Measurements from ENCODE around the gene RASSF5. TPM values are rescaled to one million over a fixed set of nuclear protein-coding genes. Genes with fewer than 3 reads are reported as not detected.

Gene RASSF5
- total and polyA plus RNA-seq, 10 of the 15 experiments (the other 5 are each of a cell fraction or from before 2014, with no cell fraction given): 14.0 to 89.6 (median 68.9) TPM

GRCh38 chr1:206497774-206498173 is 9.6 kb upstream of the RASSF5 start:
- ChIA-PET POLR2A (interaction anchor here (0.6 to 4.0 kb wide), 7 partner anchors 8 to 215 kb away, joined by 6 to 60 read pairs (median 8); partner anchors contain the start of genes IKBKE and RASSF5), RAD21 (ENCODE audit: unreplicated experiment) (interaction anchor here (0.7 to 4.7 kb wide), 8 partner anchors 8 to 85 kb away, joined by 3 to 69 read pairs (median 7); partner anchors contain the start of genes IKBKE and RASSF5)
- BruUV-seq (replicated peaks): no TSS peak

GRCh38 chr1:206498685-206499084 is 8.6 kb upstream of the RASSF5 start:
- H3K4me3 ChIP-seq: no peak overlapping the region
- no peak overlapping the region; the same call in 1 of the 2 replicates for H3K27ac ChIP-seq (ENCODE audit: control insufficient read depth, insufficient read depth)
- no peak overlapping the region for H3K4me2 ChIP-seq (ENCODE audit: control insufficient read depth, insufficient read depth)
- no TSS peak for BruUV-seq (replicated peaks)
- ChIA-PET POLR2A (interaction anchor here (2.3 to 4.0 kb wide), 3 partner anchors 7 to 57 kb away, joined by 8 to 60 read pairs (median 8); partner anchors contain the start of gene RASSF5), RAD21 (ENCODE audit: unreplicated experiment) (interaction anchor here (0.9 to 4.7 kb wide), 7 partner anchors 7 to 110 kb away, joined by 3 to 69 read pairs (median 5); partner anchors contain the start of genes IKBKE and RASSF5), SMC1A (ENCODE audit: uncharacterized antibody, unreplicated experiment) (interaction anchor here (1.4 to 3.6 kb wide), 3 partner anchors 18 to 28 kb away, joined by 4 to 15 read pairs (median 10); partner anchors contain the start of gene IKBKE), CTCF (interaction anchor here (0.8 to 7.5 kb wide), 7 partner anchors 9 to 165 kb away, joined by 3 to 48 read pairs (median 9); no protein-coding TSS in a partner anchor)
- H3K4me1 ChIP-seq (ENCODE audit: control insufficient read depth, insufficient read depth, low read length): peaks cover 47% of the 10 kb centered on the region
- H4K20me1 ChIP-seq (ENCODE audit: control insufficient read depth, insufficient read depth): no peaks in the 10 kb centered on the region
- H3K9ac ChIP-seq (ENCODE audit: control insufficient read depth, insufficient read depth, low read length): no peak overlapping the region
- 8% methylated on average over 2 of the region's 2 CpGs for WGBS (ENCODE audit: insufficient coverage, insufficient replicate concordance, low lambda C conversion rate, missing lambda C conversion rate)
- FAIRE-seq (no peak), ATAC-seq (no peak), DNase-seq (ENCODE audit: low read depth, low spot score) (no peak)
- intact Hi-C loops (cut with micrococcal nuclease; ENCODE audit: unreplicated experiment) (no loop called here), in situ Hi-C loops (cut with MboI) (no loop called here)
- H3K79me2 ChIP-seq (ENCODE audit: control insufficient read depth, insufficient read depth, low read length): no peaks in the 10 kb centered on the region
- peaks cover 5 to 10% of the 10 kb centered on the region in 2 experiments; a peak in 3 of 4 replicates for H3K36me3 ChIP-seq (ENCODE audit: control insufficient read depth in 2 of 2, insufficient read depth in 2 of 2, low read length in 1 of 2)
- H3K9me3 ChIP-seq (replicated peaks; ENCODE audit: control insufficient read depth, insufficient read depth, low read length): no peaks in the 10 kb centered on the region
- no peak overlapping the region for H2AFZ ChIP-seq (ENCODE audit: control insufficient read depth, low read depth, low read length)
- no peaks in the 10 kb centered on the region for H3K27me3 ChIP-seq (replicated peaks in 1 of 2; ENCODE audit: control insufficient read depth in 2 of 2, insufficient read depth in 2 of 2, low read length in 1 of 2)
- TF ChIP-seq HSF1 (IDR thresholded peaks at IDR 0.05; ENCODE audit: low read depth, low read length) (no peak), TARDBP (IDR thresholded peaks at IDR 0.05; ENCODE audit: borderline replicate concordance) (no peak), SMARCA5 (IDR thresholded peaks at IDR 0.05) (no peak), YY1 (IDR thresholded peaks at IDR 0.05; ENCODE audit: low read depth, low read length) (no peak), ZZZ3 (IDR thresholded peaks at IDR 0.05; ENCODE audit: control insufficient read depth, insufficient read length, low read depth) (no peak)
- TF ChIP-seq, protein P1, sequence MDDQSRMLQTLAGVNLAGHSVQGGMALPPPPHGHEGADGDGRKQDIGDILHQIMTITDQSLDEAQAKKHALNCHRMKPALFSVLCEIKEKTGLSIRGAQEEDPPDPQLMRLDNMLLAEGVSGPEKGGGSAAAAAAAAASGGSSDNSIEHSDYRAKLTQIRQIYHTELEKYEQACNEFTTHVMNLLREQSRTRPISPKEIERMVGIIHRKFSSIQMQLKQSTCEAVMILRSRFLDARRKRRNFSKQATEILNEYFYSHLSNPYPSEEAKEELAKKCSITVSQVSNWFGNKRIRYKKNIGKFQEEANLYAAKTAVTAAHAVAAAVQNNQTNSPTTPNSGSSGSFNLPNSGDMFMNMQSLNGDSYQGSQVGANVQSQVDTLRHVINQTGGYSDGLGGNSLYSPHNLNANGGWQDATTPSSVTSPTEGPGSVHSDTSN (IDR thresholded peaks at IDR 0.05; ENCODE audit: insufficient replicate concordance, low read depth, low read length): no peak
- TF ChIP-seq, protein P2, sequence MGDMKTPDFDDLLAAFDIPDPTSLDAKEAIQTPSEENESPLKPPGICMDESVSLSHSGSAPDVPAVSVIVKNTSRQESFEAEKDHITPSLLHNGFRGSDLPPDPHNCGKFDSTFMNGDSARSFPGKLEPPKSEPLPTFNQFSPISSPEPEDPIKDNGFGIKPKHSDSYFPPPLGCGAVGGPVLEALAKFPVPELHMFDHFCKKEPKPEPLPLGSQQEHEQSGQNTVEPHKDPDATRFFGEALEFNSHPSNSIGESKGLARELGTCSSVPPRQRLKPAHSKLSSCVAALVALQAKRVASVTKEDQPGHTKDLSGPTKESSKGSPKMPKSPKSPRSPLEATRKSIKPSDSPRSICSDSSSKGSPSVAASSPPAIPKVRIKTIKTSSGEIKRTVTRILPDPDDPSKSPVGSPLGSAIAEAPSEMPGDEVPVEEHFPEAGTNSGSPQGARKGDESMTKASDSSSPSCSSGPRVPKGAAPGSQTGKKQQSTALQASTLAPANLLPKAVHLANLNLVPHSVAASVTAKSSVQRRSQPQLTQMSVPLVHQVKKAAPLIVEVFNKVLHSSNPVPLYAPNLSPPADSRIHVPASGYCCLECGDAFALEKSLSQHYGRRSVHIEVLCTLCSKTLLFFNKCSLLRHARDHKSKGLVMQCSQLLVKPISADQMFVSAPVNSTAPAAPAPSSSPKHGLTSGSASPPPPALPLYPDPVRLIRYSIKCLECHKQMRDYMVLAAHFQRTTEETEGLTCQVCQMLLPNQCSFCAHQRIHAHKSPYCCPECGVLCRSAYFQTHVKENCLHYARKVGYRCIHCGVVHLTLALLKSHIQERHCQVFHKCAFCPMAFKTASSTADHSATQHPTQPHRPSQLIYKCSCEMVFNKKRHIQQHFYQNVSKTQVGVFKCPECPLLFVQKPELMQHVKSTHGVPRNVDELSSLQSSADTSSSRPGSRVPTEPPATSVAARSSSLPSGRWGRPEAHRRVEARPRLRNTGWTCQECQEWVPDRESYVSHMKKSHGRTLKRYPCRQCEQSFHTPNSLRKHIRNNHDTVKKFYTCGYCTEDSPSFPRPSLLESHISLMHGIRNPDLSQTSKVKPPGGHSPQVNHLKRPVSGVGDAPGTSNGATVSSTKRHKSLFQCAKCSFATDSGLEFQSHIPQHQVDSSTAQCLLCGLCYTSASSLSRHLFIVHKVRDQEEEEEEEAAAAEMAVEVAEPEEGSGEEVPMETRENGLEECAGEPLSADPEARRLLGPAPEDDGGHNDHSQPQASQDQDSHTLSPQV (IDR thresholded peaks at IDR 0.05): no peak

More at GRCh38 chr1:206497774-206498173, 9.6 kb upstream of the RASSF5 start:
- no peak for ATAC-seq
- peak overlapping the region; percentile 90 for H3K27ac ChIP-seq (ENCODE audit: control insufficient read depth, insufficient read depth)
- no peak overlapping the region for H3K9ac ChIP-seq (ENCODE audit: control insufficient read depth, insufficient read depth, low read length)
- WGBS (ENCODE audit: insufficient coverage, insufficient replicate concordance, low lambda C conversion rate, missing lambda C conversion rate): 91% methylated on average over 3 of the region's 3 CpGs
- FAIRE-seq: no peak
- no peak overlapping the region for H3K4me3 ChIP-seq
- intact Hi-C loops (cut with micrococcal nuclease; ENCODE audit: unreplicated experiment) (no loop called here), in situ Hi-C loops (cut with MboI) (no loop called here)
- H2AFZ ChIP-seq (ENCODE audit: control insufficient read depth, low read depth, low read length): no peak overlapping the region
- peaks cover 10 to 15% of the 10 kb centered on the region in 2 experiments for H3K36me3 ChIP-seq (ENCODE audit: control insufficient read depth in 2 of 2, insufficient read depth in 2 of 2, low read length in 1 of 2)
- no peaks in the 10 kb centered on the region for H4K20me1 ChIP-seq (ENCODE audit: control insufficient read depth, insufficient read depth)
- peaks cover 39% of the 10 kb centered on the region for H3K4me1 ChIP-seq (ENCODE audit: control insufficient read depth, insufficient read depth, low read length)
- no peaks in the 10 kb centered on the region for H3K79me2 ChIP-seq (ENCODE audit: control insufficient read depth, insufficient read depth, low read length)
- ChIA-PET CTCF (interaction anchor here (0.7 to 7.5 kb wide), 12 partner anchors 8 to 185 kb away, joined by 3 to 62 read pairs (median 13); partner anchors contain the start of genes IKBKE and RASSF5), SMC1A (ENCODE audit: uncharacterized antibody, unreplicated experiment) (interaction anchor here (0.6 to 11.5 kb wide), 13 partner anchors 7 to 439 kb away, joined by 3 to 146 read pairs (median 6); partner anchors contain the start of genes IKBKE and RASSF5)
- H3K9me3 ChIP-seq (replicated peaks; ENCODE audit: control insufficient read depth, insufficient read depth, low read length): no peaks in the 10 kb centered on the region
- H3K4me2 ChIP-seq (ENCODE audit: control insufficient read depth, insufficient read depth): no peak overlapping the region
- TF ChIP-seq SIN3A (IDR thresholded peaks at IDR 0.05; ENCODE audit: low read depth, low read length): no peak
- TF ChIP-seq IKZF1 (conservative IDR thresholded peaks at IDR 0.05): 0 out of 2 replicates have a peak, but pooled peaks have one; percentile 6
- DNase-seq (ENCODE audit: low read depth, low spot score): no peak
- H3K27me3 ChIP-seq (replicated peaks in 1 of 2; ENCODE audit: control insufficient read depth in 2 of 2, insufficient read depth in 2 of 2, low read length in 1 of 2): no peaks in the 10 kb centered on the region
